AG09309 (cell line): Measurements from ENCODE around the gene AWAT2.

Experiments
- DNase-seq: peaks from one replicate; pipeline ENCODE4 v3.0.0-alpha.2; 2010; ENCODE audit warnings: low read depth
- H3K4me3 ChIP-seq: 2 replicates; pipeline ENCODE4 v1.5.1; 2011; ENCODE audit warnings: mild to moderate bottlenecking, low read depth, low read length, moderate library complexity; ENCODE audit not compliant: control insufficient read depth
- TF ChIP-seq, protein P1 (sequence below): IDR thresholded peaks from 2 replicates; pipeline ENCODE4 v1.5.1; 2011; ENCODE audit warnings: mild to moderate bottlenecking, low read depth, low read length, inconsistent platforms; ENCODE audit not compliant: insufficient read depth, control insufficient read depth; ENCODE audit errors: missing control alignments

The AWAT2 gene

DNA sequence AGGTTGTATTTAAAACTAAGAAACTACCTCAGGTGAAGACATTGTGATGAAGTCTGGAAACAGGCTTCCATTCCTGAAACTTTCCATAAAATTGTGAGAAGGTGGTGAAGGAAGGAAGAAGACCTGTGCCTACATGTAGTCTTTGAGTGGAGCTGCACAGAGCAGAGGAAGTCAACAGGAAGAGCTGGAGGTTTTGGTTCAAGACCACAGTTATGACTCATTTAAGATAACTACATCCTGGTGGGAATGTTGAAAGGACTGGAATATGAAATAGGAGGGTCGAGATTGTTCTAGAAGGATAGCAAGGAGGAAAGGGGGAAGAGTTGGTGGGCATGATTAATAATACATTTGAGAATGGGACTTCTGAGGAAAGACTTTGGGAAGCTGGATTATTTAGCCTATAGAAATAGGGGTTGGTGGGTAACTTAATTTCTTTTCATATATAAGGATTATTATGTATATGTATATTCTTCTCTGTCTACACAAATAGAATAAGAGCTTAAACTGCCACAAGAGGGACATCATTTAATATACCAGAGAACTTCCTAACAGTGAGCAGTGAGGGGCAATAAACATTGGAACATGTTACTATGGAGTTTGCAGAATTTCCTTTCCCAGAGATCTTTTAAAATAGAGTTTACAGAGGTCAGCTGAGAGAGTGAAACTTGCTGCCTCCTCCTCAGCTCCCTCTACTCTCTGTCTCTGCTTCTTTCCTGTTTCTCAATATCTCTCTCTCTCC is 23.5 kb downstream of the AWAT2 start:
- DNase-seq: no peak
- H3K4me3 ChIP-seq: no peak overlapping the region
- TF ChIP-seq, protein P1, sequence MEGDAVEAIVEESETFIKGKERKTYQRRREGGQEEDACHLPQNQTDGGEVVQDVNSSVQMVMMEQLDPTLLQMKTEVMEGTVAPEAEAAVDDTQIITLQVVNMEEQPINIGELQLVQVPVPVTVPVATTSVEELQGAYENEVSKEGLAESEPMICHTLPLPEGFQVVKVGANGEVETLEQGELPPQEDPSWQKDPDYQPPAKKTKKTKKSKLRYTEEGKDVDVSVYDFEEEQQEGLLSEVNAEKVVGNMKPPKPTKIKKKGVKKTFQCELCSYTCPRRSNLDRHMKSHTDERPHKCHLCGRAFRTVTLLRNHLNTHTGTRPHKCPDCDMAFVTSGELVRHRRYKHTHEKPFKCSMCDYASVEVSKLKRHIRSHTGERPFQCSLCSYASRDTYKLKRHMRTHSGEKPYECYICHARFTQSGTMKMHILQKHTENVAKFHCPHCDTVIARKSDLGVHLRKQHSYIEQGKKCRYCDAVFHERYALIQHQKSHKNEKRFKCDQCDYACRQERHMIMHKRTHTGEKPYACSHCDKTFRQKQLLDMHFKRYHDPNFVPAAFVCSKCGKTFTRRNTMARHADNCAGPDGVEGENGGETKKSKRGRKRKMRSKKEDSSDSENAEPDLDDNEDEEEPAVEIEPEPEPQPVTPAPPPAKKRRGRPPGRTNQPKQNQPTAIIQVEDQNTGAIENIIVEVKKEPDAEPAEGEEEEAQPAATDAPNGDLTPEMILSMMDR: no peak

DNA sequence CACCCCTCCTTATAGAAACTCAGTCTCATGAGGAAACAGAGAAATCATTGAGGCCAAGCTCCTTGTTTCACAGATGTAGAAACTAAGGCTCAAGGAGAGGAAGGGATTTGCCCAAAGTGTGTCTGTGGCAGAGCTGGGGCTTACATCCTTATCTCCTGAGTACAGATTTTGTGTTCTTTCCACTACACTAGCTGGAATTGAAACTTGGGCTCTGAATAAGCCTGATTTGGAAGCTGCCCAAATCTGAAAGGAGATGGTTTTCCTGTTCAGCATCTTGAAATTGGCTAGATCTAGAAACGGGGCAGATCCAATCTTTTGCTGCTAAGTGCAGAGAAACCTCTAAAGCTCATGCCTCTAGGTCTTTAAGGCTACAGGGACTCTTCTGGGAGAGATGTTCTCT is 24.3 kb downstream of the AWAT2 start:
- TF ChIP-seq, protein P1: no peak
- H3K4me3 ChIP-seq: no peak overlapping the region
- no peak for DNase-seq

DNA sequence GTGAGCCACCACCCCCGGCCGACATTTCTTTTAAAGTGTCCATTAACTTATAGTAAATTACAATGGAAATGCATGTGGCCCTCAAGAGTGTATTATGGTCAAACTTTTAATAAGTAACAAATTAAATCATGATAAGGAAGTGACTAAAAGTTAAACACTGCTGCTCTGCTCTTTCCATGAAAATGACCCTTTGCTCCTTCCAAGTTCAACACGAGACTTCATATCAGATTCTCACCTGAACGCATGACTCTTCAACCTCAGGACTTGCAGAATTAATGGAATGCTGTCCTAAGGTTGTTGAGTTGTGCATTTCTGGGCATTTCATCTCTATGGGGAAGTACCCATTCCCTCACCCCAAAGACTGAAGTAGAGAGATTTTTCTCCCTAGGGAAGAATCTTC is 27.1 kb downstream of the AWAT2 start:
- DNase-seq: no peak
- TF ChIP-seq, protein P1: no peak
- H3K4me3 ChIP-seq: no peak overlapping the region

DNA sequence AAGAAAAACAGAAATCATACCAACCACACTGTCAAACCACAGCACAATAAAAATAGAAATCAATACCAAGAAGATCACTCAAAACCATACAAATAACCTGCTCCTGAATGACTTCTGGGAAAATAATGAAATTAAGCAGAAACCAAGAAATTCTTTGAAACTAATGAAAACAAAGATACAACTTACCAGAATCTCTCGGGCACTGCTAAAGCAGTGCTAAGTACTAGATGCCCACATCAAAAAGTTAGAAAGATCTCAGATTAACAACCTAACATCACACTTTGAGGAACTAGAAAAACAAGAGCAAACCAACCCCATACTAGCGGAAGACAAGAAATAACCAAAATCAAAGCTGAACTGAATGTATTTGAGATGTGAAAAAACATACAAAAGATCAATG is 33.2 kb downstream of the AWAT2 start:
- no peak for DNase-seq
- H3K4me3 ChIP-seq: no peak overlapping the region
- TF ChIP-seq, protein P1: no peak

DNA sequence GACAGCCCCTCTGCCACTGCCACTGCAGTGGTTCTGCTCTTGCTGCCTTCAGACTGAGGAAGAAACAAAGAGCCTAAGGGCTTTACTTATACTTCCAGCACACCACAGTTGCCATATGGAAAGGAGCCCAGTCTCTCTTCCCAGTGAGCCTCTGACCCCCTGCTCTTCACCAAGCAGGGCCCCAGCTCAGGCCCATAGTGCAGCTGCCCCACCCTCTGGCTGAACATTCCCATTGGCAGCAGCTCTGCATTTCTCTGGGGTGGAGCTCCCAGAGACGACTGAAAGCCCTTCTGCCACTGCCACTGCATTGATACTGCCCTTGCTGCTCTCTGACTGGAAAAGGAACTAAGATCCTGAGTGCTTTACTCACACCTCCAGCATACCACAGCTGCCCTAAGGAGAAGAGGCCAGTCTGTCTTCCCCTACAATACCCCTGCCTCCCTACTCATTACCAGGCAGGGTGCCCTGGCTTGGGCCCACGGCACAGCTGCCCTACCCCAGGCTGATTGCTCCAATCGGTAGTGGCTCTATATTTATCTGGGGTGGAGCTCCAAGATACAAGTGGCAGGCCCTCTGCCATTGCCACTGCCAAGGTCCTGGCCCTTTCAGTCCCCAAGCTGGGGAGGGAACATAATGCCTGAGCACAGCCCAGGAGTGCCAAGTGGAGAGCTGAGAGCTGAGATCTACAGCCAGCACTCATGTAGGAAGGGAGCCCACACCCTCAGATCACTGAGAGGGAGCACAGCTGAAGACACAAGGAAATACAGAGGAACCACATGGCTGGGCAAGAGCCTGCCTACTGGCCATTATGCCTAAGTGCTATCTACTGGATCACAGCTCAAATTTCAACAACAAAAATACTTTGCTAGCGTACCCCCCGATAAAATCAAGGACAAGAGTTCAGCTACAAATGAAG is 36.0 kb downstream of the AWAT2 start:
- DNase-seq: no peak
- TF ChIP-seq, protein P1: no peak

DNA sequence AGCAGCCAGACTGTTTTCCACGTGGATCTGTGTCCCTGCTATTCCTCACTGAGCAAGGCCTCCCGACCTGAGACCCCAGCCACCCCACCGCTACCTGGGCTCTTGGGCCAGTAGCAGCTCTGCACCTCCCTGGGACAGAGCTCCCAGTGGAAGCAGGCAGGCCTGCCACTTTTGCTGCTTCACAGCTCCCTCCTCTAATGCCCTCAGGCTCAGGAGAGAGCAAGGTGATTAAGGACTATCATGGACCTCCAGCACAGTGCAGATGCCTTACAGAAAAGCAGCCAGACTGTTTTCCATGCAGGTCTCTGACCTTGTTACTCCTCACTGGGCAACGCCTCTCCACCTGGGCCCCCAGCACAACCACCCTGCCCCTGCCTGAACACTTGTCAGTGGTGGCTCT is 37.0 kb downstream of the AWAT2 start:
- TF ChIP-seq, protein P1: no peak
- H3K4me3 ChIP-seq: no peak overlapping the region
- no peak for DNase-seq

More for the DNA sequence above, 36.0 kb downstream of the AWAT2 start:
- H3K4me3 ChIP-seq: no peak overlapping the region
